ENCODE data around the gene CBX2. TPM values are rescaled to one million over a fixed set of nuclear protein-coding genes. Genes with fewer than 3 reads are reported as not detected.

CBX2 gene
- total and polyA plus RNA-seq, 2 of the 4 experiments (the other 2 are of a cell fraction), result 2.0 to 3.2 TPM

GRCh38 chr17:79765708-79766107 lies 12.2 kb upstream of the CBX2 start:
- WGBS, 2 experiments (ENCODE audit: extremely low coverage in 2 of 2, insufficient read length in 1 of 2), result no CpG with 5 or more reads among the region's 3 CpGs
- H3K4me3 ChIP-seq (ENCODE audit: insufficient read depth, low read depth, low read length), result no peak overlapping the region
- no peak for ATAC-seq (ENCODE audit: low read depth)
- no peak for DNase-seq
- dilution Hi-C loops (cut with HindIII; ENCODE audit: low sequenced_read_pairs, unreplicated experiment), result no loop called here
- no peak overlapping the region for H2AK5ac ChIP-seq (ENCODE audit: low read depth, low read length)
- no peak overlapping the region for H4K5ac ChIP-seq (ENCODE audit: low read depth, low read length)
- H3K9me3 ChIP-seq (ENCODE audit: control insufficient read depth, insufficient read depth, low read length), result no peaks in the 10 kb centered on the region
- no peak overlapping the region for H3K18ac ChIP-seq (ENCODE audit: low read depth, low read length)
- no peak overlapping the region for H4K8ac ChIP-seq (ENCODE audit: low read depth in 2 of 2, low read length in 2 of 2)
- in situ Hi-C loops (cut with MboI; ENCODE audit: low sequenced_read_pairs), result no loop called here
- H3K27me3 ChIP-seq (ENCODE audit: control insufficient read depth, insufficient read depth, low read length), result peaks cover 23% of the 10 kb centered on the region
- H4K91ac ChIP-seq (ENCODE audit: insufficient read depth, low read depth, low read length), result no peak overlapping the region
- ChIA-PET CTCF (interaction anchor here (0.7 kb wide), 1 partner anchor 162 kb away, joined by 6 read pairs; no protein-coding TSS in a partner anchor), POLR2A (ENCODE audit: unreplicated experiment) (no interaction called here)
- no peaks in the 10 kb centered on the region for H3K79me1 ChIP-seq (ENCODE audit: low read depth in 1 of 2, low read length in 2 of 2)
- no peak overlapping the region for H2BK15ac ChIP-seq (ENCODE audit: low read depth, low read length)
- H3K9me1 ChIP-seq (ENCODE audit: insufficient read depth, low read length), result no peaks in the 10 kb centered on the region
- H3K27ac ChIP-seq (ENCODE audit: insufficient read depth, low read length), result no peak overlapping the region
- no peak overlapping the region for H3K4me2 ChIP-seq (ENCODE audit: low read depth, low read length)
- H3K9ac ChIP-seq (ENCODE audit: low read depth, low read length), result no peak overlapping the region
- BruUV-seq (replicated peaks), result no TSS peak
- no peak overlapping the region for H2BK5ac ChIP-seq (ENCODE audit: low read depth, low read length, poor library complexity, severe bottlenecking)
- no peak overlapping the region for H2BK20ac ChIP-seq (ENCODE audit: low read depth, low read length)
- no peak overlapping the region for H3K14ac ChIP-seq (replicated peaks; ENCODE audit: low read depth, low read length)
- no peak overlapping the region for H2AFZ ChIP-seq (replicated peaks; ENCODE audit: low read length, poor library complexity)
- no peak overlapping the region for H3K4ac ChIP-seq (ENCODE audit: low read depth, low read length)
- no peak overlapping the region for H2BK120ac ChIP-seq (ENCODE audit: low read depth, low read length)
- no peak overlapping the region for H3K56ac ChIP-seq (ENCODE audit: extremely low read depth, insufficient read depth, low read length)
- H4K20me1 ChIP-seq (ENCODE audit: insufficient read depth, low read length), result no peaks in the 10 kb centered on the region
- no peaks in the 10 kb centered on the region for H3K4me1 ChIP-seq (ENCODE audit: control insufficient read depth, insufficient read depth, low read length)
- intact Hi-C loops (cut with micrococcal nuclease), result no loop called here
- no peak overlapping the region for H2AK9ac ChIP-seq (replicated peaks; ENCODE audit: low read depth, low read length, poor library complexity)
- no peak overlapping the region for H3K23ac ChIP-seq (ENCODE audit: low read depth, low read length)
- H3K36me3 ChIP-seq (ENCODE audit: control insufficient read depth, insufficient read depth, low read length), result no peaks in the 10 kb centered on the region
- TF ChIP-seq CTCF (conservative IDR thresholded peaks at IDR 0.05; ENCODE audit: low read depth, low read length) (no peak), ELK1 (IDR thresholded peaks at IDR 0.05; ENCODE audit: borderline replicate concordance, low read depth, low read length) (no peak), SMC3 (IDR thresholded peaks at IDR 0.05; ENCODE audit: low read depth, low read length) (no peak), CHD1 (IDR thresholded peaks at IDR 0.05; ENCODE audit: low read depth, low read length) (no peak), RCOR1 (IDR thresholded peaks at IDR 0.05; ENCODE audit: insufficient replicate concordance, low read length) (no peak), MAZ (IDR thresholded peaks at IDR 0.05; ENCODE audit: borderline replicate concordance, low read depth, low read length) (no peak), POLR2A (IDR thresholded peaks at IDR 0.05; ENCODE audit: low read depth, low read length) (no peak), MAFK (IDR thresholded peaks at IDR 0.05; ENCODE audit: low read depth, low read length) (no peak), CEBPB (IDR thresholded peaks at IDR 0.05; ENCODE audit: low read depth, low read length) (no peak)
